GM18508 (cell line): Measurements from ENCODE around the gene CDH23.

Source experiments
- ATAC-seq: cut with Tn5 transposase; IDR thresholded peaks from one replicate; pipeline ENCODE4 v1.9.1; 2021; ENCODE audit warnings: moderate number of reproducible peaks; ENCODE audit not compliant: insufficient read depth, unreplicated experiment

CDH23 gene

DNA sequence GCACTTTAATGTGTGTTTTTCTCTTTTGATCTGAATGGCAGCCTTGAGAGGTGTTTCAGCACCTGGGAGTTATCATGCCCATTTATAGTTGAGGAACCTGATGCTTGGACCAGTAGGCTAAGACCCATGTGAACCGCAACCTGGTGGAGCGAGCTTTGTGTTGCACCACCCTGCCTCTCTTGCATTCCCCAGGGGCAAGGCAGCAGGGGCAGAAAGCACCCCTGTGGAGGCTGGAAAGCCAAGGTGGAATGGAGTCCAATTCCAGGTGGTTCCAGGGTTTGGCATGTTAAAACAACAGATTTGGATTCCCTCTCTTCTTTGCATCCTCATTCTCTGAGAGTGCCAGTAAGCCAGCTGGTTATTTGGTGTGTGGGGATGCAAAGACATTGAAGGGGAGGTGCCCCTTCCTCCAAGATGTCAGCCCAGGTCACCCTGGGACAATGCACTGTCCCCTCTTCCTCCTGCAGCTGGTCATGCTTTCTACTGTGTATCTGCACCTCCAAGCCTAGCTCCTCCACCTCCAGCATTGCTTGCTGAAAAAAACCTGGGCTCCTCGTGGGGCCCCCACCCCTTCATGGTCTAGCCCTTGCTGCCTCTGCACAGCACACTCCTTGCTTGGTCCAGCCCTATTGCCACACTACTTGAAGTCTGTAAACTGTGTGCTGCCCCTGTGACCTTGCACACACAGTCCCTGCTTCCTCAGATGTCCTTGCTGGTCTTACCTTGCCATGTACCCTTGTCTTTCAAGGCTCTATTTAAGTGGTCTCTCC, 5.6 kb upstream of the CDH23 start:
- no peak for ATAC-seq

DNA sequence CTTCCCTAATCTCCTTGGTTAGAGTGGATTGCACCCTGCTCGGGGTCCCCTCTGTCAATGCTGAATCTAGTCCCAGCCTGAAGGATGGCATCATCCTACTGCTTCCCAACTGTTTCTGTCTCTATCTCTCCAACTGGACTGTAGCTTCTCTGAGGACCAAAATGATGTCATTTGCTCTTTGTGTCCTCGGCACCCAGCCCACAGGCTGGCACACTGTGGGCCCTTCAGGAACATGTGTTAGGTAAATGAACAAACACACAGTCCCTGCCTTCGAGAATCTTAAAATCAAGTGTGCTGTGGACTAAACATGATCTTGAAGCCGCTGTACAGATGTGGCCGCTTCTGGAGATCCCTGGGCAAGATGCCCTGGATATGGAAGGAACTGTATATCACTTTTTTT, 5.0 kb upstream of the CDH23 start:
- ATAC-seq: no peak

DNA sequence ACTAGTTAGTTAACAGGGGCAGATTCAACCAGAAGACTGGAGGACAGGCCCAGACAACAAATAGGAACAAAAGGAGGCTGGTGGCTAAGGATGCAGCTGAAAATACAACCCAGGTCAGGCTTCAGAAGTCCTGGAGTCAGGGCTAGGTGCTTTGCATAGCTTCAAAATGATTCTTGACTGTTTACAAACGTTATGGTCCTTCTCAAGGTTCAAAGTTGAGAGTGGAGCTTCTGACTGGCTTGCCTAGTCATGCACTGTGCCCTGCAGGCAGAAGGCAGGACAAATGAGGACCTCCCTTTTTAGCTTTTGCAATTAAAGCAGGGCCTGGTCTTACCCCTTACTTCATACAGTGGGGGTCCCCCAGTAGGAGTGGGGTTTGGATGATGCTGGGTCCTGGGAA, 4.4 kb upstream of the CDH23 start:
- ATAC-seq: no peak

DNA sequence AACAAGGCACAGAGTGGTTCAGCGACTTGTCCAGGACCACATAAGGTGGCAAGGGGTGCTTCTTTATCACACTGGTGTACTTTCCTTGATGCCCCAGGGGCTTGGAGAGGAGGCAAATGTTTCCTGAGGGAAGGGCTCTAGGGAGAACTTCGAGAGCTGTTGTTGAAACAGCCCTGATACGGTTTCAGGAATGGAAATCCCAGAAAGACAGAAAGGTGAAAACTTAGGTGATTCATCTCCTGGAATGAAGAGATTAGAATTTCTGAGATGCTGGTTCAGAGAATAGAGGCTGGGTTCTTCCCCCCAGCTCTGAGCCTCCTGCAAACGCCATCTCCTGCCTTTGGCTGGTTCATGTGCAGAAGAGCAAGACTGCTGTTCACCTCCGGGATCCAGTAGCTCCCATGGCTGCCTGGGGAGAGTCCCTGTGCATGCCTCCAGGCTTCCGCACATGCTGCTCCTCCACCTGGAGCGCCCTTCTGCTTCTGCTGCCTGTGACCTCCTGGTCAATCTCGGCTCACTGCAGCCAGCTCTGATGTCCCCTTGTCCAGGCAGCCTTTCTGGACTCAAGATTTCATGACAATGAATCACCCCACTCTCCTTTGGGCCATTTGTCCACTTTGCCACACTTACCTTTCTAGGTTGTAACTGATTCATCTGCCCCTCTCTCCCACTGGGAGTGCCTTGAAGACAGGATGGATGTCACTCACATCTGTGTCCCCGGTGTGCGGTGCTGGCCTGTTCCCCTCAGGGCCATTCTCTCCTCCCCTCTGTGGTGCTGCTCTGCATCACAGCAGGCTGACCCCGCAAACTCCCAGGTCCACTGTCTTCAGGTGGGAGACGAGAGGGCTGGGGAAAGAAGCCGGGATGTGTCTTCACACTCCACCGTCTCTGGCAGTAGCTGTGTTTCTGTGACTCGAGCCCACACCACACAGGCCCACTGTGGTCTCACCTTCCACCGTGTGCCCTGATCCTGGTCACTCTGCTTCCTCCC, 3.6 kb upstream of the CDH23 start:
- ATAC-seq: no peak

DNA sequence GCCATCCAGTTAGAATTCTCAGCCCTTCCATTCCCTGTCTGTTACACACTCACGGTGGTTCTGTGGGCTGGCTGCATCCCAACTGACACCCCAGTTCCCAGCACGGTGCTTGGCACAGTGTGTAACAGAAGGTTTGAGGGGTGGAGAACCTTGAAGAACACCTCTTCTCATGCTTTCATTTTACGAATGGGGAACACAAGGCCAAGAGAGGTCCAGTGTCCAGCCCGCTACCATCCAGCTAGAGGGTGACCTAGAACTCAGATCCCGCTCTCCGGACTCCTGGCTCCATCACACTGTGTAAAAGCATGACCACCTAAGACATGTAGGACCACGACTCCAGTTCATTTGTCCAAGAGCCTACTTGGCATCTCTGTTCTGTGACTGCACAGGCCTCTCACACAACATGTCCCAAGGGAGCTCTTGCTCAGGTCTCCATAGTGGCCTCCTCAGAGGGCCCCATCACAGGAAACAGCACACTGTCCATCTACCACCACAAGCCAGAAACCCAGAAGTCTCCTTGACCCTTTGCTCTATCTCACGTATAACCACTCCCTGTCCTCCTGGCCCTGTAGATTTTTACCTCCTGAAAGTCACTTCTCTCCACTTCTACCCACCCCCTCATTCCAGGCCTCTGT, 2.8 kb upstream of the CDH23 start:
- no peak for ATAC-seq

DNA sequence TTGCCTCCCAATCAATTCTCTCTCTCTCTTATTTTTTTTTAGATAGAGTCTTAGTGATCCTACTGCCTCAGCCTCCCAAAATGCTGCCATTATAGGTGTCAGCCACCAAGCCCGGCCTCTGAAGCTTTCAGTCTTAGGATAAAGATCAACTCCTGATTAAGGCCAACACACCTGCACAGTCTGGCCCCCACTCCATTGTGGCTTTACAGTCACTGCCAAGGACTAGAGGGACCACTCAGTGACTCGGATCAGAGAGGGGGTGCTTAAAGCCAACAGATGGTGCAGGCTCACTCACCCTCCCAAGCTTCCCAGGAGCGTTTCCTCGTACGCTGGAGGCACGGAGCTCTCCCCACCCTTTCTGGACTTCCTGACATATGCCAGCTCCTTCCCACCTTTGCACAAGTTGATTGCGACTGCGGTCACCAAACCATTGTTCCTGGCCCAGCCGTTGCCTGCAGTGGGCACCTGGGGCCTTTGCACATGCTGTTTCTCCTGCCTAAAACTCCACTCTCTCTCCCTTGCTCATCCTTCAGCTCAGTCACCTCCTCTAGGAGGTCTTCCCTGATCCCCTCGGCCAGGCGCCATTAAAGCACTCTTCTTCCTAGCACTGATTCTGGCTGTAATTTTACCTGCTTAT, 1.7 kb upstream of the CDH23 start:
- ATAC-seq: no peak

DNA sequence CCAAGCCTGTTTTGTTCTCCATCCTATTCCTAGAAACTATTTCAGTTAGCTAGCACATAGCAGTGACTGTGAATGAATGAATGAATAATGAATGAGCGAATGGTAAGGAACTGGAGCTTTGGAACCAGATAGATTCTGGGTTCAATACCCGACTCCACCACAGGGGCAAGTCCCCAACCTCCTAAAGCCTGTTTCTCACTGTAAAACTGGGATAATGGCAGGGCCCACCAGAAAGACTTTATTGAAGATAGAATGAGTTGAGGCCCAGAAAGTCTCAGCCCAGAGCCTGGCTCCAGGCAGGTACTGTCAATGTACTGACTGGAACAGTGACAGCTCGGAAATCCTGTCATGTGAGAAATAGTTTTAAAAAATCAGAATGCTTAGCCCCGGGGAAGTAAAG, 1.1 kb upstream of the CDH23 start:
- no peak for ATAC-seq

DNA sequence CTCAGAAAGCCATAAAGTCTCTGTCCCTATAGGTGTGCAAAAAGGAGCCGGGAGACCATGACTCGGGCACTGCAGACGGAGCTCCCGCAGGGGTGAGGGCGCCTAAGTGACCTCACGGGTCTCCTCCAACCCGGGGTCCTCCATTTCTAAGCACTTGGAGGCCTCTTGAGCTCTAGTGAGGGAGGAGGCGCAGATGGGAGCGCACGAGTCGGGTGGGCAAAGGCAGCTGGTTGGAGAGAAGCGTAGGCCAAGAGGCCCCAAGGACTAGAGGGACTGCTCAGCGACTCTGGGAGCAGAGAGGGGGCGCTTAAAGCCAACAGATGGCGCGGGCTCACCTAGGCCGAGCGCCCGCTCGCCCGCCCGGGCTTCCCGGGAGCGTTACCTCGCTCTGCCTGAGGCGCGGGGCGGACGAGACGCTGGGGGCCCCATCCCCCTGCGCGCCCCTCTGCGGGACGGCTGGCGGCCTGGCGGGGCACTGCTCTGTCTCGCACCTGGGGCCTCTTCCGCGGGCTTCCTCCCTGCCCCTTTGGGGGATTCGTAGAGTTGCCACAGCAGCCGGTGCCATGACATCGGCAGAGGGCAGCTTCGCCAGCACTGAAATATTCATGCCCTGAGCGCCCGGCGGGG, 523 bp upstream of the CDH23 start:
- no peak for ATAC-seq

DNA sequence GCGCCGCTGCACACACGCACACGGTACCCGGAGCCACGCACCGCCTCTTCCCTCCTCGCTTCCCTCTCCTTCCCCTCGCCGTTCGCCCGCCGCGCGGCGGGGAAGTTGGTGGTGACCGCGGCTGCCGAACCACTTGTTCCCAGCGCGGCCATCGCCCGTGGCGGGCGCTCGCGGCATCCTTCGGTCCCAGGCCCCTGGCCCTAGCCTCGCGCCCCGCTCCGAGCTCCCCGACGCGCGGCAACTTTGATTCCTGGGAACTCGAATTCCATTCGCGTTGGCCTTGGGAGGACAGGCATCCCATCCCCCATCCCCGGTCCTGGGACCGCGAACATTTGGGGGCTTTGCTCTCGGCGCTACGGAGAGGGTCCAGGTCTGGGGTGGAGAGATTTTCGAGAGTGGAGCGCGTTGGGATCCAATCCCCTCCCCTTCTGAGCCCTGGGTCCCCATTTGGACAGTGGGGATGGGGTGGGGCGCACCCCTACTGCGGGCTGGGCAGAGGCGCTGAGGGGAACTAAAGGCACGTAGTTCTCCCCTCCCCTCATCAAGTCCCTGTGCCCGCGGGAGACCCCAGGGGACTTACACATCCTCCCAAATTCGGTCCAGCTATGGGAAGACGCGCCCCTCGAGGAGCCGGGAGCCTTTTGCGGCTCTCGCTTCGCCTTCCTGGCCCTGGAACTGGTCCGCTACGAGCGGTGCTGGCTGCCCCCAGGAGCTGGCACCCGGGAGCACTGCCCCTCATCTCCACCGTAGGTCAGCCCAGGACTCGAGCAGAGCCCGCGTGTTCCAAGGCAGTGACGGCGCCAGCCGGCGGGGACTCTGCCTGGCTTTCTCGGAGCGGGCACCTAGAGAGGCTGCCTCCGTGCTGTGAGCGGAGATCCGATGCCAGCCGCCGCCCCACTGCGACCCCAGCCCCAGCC, 834 bp downstream of the CDH23 start:
- ATAC-seq: no peak

DNA sequence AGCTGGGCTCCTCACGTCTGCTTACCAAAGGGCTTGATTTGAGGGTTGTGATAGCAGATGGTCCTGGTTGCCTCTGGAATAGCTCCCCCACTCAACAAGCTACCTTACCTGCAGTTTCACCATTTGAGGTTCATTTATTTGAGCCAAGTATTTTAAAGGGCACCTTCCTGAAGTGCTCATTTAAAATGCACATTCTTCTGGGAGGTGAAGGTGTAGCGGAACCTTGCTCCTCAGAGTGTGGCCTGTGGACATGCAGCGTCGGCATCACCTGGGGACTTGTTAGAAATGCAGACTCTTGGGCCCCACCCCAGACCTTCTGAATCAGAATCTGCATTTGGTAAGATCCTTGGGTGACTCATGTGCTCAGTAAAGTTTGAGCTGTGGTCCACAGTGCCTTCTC, 2.3 kb downstream of the CDH23 start:
- ATAC-seq: no peak

DNA sequence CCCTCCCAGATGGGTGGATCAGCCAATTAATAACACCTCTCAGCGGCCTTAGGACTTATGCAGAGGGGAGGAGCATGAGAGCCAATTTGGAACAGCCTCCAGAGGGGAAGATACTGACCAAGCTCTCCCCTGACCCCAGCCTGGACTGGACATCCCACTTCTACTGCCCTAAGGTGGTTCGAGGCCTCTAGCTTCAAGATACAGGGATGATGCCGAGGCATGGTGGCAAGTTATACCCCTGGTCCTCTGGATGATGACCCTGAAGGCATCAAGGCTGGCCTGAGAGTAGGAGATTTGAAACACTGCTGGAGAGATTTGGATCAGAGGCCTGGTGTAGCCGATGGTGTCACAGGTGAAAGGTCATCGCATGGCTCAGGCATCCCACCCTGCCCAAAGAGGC, 3.2 kb downstream of the CDH23 start:
- ATAC-seq: no peak

DNA sequence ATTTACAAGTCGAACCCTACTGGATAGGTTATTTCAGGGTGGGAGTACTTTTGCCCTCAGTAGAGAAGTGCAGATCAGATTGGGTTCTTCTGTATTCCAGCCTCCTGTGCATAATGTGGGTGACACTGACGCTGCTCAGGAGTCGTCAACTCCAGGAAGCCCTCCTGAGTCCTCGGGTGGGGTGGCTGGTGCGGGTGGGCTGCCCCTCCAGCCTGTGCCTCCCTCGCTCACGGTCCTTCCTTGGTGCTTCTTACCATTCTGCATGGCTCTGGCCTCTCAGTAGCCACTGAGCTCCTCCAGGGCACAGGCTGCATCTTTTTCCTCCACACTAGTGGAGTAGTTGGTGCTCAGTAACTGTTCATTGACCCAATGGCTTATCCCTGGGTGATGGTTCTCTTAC, 4.3 kb downstream of the CDH23 start:
- ATAC-seq: no peak

DNA sequence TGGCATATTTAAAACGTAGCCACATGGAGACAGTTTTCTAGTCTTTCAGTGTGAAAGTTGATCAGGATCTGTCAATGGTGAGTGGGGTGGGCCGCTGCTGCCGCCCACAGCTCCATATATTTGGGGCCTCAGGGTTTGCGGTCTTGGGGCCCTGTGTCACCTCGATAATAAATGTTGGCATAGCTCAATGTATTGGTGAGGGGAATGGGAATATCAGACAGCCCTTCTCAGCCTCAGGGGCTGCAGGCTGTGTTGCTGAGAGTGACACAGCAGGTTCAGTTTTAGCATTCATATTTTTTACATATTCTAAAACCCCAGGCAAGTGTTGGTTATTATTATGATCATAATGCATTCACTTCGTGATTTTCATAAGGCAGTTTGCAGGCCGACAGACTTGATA, 5.3 kb downstream of the CDH23 start:
- no peak for ATAC-seq

DNA sequence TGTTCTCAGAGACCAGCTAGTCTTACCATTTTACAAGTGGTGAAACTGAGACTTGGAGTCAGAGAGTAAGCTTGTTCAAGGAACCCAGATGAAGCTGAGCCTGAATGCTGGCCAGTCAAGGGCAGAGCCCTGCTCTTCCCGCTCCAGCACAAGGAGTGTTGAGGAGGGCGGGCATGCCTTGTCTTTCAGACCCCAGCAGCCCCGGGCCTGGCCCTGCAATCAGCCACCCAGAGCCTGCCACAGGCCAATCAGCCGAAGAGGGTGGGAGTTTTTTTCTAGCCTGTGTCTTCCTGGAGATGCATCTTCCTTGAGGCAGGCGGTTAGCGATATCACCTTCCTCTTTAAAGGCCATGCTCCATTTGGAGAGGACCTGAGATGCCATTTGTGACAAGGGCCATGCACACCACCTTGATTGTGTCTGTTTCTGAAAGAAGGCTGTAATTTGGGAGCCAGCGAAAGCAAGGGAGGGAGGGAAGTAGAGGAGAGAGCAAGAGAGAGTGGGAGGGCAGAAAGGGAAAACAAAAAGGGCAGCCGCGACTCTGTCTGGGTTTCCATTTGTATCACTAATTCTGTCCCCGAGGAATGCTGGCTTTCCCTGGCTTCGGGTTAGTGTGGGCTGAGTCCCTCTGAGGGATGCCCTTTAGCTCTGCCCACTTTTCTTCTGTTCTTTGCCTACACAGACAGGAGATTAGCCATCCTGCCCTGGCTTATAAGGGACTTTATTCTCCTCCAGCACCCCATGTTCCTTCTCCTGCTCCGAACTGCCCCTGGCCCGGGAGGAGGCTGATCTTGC, 8.0 kb downstream of the CDH23 start:
- ATAC-seq: no peak

DNA sequence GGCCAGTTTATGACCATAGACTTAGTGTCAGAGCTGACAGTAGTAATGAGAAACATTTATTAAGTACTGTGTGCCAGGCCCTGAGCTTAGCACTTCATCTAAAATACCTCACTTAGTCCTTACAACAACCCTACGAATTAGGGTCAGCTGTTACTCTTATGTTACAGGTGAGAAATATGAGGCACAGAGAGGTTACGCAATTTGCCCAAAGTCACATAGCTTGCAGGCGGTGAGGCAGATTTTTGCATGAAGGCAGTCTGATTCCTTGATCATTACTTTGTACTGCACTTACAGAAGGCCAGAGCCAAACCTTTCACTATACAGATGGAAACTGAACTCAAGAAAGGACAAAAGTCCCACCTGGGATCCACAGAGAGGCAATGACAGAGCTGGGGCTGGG, 10.2 kb downstream of the CDH23 start:
- ATAC-seq: no peak

DNA sequence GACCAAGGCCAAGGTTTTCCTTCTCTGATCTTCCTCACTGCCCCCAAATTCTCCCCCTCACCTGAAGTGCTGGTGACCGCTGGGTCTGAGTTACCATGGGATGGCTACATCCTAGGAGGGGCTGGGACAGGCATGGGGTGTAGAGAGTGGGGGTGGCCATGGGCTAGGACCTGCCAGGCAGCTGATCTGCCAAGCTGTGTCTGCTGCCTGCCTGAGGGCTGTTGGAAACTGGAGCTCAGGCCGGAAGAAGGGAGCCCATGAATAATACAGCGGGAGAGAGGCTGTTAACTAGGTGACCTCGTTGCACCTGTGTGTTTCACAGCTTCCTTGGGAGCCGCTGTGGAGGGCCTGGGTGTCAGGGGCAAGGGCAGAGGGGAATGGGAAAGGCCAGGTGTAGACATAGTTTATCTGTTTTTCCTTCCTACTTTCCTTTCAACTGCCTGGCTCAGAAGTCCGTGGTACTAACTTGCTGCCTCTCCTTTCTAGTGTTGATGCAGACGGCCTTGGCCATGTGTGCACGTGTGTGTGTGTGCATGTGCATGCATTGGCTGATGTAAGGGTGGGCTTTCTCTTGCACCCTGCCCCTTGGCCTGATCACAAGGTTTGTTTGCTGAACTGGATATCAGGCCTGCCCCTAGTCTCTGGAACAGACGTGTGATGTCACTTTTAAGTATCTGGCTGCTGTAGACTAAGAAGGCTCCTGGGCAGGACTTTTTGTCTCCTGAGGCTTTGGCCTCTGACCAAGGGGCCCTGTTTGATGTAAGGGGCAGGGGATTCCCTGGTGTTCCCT, 11.9 kb downstream of the CDH23 start:
- no peak for ATAC-seq

DNA sequence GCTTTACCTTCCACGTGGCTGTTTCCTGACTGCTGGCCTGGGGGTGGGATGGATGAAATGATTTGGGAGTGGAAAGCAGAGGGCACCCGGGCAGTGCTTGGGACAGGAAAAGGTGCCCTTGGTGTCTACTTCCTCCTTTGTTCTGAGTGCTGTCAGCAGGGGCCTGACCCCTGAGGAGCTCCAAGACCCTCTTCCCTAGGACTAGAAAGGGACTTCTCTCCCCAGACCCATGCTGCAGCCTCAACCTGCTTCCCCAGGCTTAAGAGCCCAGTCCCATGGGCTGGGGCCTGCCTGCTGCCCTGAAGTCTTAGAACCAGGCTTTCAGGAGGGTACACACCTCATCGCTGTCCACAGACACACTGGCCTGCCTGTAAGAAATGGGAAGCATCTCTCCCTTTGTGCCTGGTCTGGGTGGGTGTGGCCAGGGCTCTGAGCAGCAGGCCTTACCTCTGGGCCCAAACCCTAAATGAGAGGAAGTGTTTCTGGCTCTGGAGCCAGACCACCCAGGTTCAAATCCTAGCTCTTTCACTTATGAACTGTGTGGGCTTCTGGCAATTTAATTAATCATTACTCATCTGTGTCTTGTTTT, 12.9 kb downstream of the CDH23 start:
- ATAC-seq: no peak
